NB4 (cell line): ENCODE results near the gene ADAM17.

Source experiments
- TF ChIP-seq, protein P1 (sequence below): IDR thresholded peaks from one replicate; pipeline ENCODE4 v1.5.1; 2012; ENCODE audit warnings: low read depth, low read length
- TF ChIP-seq, protein P2 (sequence below): IDR thresholded peaks from 2 replicates; pipeline ENCODE4 v1.6.1; 2011; ENCODE audit warnings: low read depth, low read length

DNA sequence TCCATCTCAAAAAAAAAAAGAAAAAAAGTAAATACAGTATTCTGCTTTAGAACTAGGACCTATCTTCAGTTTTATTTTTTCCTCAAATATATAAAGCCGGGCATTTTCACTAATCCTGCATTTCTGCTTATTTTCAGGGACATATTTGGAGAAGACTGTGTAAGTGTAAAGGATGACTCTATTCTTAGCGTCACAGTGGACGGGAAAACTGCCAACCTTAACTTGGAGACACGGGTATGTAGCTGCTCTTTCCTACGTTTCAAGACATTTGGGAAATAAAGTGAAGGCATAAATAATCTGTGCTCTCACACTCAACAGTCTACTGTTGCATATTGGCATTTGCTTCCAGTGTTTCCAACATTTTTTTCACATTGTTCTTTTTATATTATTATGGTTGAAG is 84.4 kb downstream of the ADAM17 start:
- TF ChIP-seq, protein P1, sequence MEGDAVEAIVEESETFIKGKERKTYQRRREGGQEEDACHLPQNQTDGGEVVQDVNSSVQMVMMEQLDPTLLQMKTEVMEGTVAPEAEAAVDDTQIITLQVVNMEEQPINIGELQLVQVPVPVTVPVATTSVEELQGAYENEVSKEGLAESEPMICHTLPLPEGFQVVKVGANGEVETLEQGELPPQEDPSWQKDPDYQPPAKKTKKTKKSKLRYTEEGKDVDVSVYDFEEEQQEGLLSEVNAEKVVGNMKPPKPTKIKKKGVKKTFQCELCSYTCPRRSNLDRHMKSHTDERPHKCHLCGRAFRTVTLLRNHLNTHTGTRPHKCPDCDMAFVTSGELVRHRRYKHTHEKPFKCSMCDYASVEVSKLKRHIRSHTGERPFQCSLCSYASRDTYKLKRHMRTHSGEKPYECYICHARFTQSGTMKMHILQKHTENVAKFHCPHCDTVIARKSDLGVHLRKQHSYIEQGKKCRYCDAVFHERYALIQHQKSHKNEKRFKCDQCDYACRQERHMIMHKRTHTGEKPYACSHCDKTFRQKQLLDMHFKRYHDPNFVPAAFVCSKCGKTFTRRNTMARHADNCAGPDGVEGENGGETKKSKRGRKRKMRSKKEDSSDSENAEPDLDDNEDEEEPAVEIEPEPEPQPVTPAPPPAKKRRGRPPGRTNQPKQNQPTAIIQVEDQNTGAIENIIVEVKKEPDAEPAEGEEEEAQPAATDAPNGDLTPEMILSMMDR = no peak
- TF ChIP-seq, protein P2, sequence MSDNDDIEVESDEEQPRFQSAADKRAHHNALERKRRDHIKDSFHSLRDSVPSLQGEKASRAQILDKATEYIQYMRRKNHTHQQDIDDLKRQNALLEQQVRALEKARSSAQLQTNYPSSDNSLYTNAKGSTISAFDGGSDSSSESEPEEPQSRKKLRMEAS = no peak
